Endodermal cell (in vitro differentiated cells): ENCODE data around the gene DRD2. TPM values are rescaled to one million over a fixed set of nuclear protein-coding genes. Genes with fewer than 3 reads are reported as not detected.

Source experiments
- DNase-seq: peaks from one replicate; pipeline ENCODE4 v3.0.0-alpha.2; 2017
- H3K27ac ChIP-seq: 2 replicates; pipeline ENCODE4 v1.5.1; 2013; ENCODE audit warnings: mild to moderate bottlenecking, low read depth, low read length, moderate library complexity
- H3K27me3 ChIP-seq: 2 replicates; pipeline ENCODE4 v1.6.1; 2013; ENCODE audit warnings: mild to moderate bottlenecking, low read length, moderate library complexity; ENCODE audit not compliant: insufficient read depth, control insufficient read depth, poor library complexity, severe bottlenecking
- H3K36me3 ChIP-seq: 2 replicates; pipeline ENCODE4 v1.7.0; 2013; ENCODE audit warnings: mild to moderate bottlenecking, low read length, moderate library complexity; ENCODE audit not compliant: control insufficient read depth, insufficient read depth
- H3K4me1 ChIP-seq: one replicate; pipeline ENCODE4 v1.7.0; 2013; ENCODE audit warnings: low read length; ENCODE audit not compliant: control insufficient read depth, insufficient read depth
- H3K4me3 ChIP-seq: 2 replicates; pipeline ENCODE4 v1.5.1; 2013; ENCODE audit warnings: mild to moderate bottlenecking, low read length, moderate library complexity
- H3K9ac ChIP-seq: 2 replicates; pipeline ENCODE4 v1.6.1; 2013; ENCODE audit warnings: mild to moderate bottlenecking, low read length, moderate library complexity; ENCODE audit not compliant: poor library complexity, severe bottlenecking; ENCODE audit errors: extremely low read depth
- H3K9me3 ChIP-seq: 2 replicates; pipeline ENCODE4 v1.6.1; 2013; ENCODE audit warnings: mild to moderate bottlenecking, low read length, moderate library complexity; ENCODE audit not compliant: control insufficient read depth
- H3K27ac Mint-ChIP-seq: 2 replicates; pipeline ENCODE4 v1.8.0; 2020; ENCODE audit warnings: mixed read lengths
- H3K27me3 Mint-ChIP-seq: 2 replicates; pipeline ENCODE4 v1.8.0; 2021; ENCODE audit warnings: mild to moderate bottlenecking, mixed read lengths; ENCODE audit not compliant: insufficient read depth
- H3K36me3 Mint-ChIP-seq: 2 replicates; pipeline ENCODE4 v1.8.0; 2020; ENCODE audit warnings: low read depth, mixed read lengths
- H3K4me1 Mint-ChIP-seq: 2 replicates; pipeline ENCODE4 v1.8.0; 2020; ENCODE audit warnings: mixed read lengths
- H3K4me3 Mint-ChIP-seq: 2 replicates; pipeline ENCODE4 v1.8.0; 2020; ENCODE audit warnings: mild to moderate bottlenecking, moderate library complexity, mixed read lengths
- H3K9me3 Mint-ChIP-seq: 2 replicates; pipeline ENCODE4 v1.8.0; 2020; ENCODE audit warnings: mild to moderate bottlenecking, mixed read lengths
- CTCF ChIP-seq: fragments of 200-600 bp; sonication (generic); conservative IDR thresholded peaks from 2 replicates; pipeline ENCODE4 v1.5.0; 2021; ENCODE audit warnings: antibody characterized with exemption, mild to moderate bottlenecking
- WGBS, 2 experiments: methylation state at CpG; one replicate each; pipeline versions ENCODE4 v1.1.5 to v1.1.7; 2013; ENCODE audit warnings: missing lambda C conversion rate in 2 of 2, mixed read lengths in 1 of 2; ENCODE audit not compliant: insufficient coverage in 1 of 2, insufficient read length in 1 of 2; 5-methylcytosine and 5-hydroxymethylcytosine counted together
- total RNA-seq, 2 donors: library from RNA; stranded (reverse); fragmentation: NEBNext Ultra II Directional in 1 of 2; extraction: Animal tissue kit (Norgen Biotek cat#: 25700) in 1 of 2; gene quantifications; 2 replicates in 1 of 2; 3 replicates in 1 of 2; pipeline ENCODE4 v1.2.1, GENCODE V29; 2021

Gene DRD2
- total RNA-seq, 2 donors from 2014 or later = 0.35 to 2.1 TPM

GRCh38 chr11:113376156-113376555 is 99.0 kb downstream of the DRD2 start:
- no peak overlapping the region for H3K4me3 ChIP-seq
- no peak for TF ChIP-seq CTCF
- peaks cover 55% of the 10 kb centered on the region for H3K4me1 Mint-ChIP-seq
- H3K27me3 Mint-ChIP-seq = peaks cover 36% of the 10 kb centered on the region
- no peak for DNase-seq
- no peaks in the 10 kb centered on the region for H3K36me3 ChIP-seq
- peaks cover 22% of the 10 kb centered on the region for H3K27me3 ChIP-seq
- H3K4me3 Mint-ChIP-seq = no peak overlapping the region
- peaks cover 22% of the 10 kb centered on the region for H3K4me1 ChIP-seq
- H3K9me3 ChIP-seq = no peaks in the 10 kb centered on the region
- peaks cover 6% of the 10 kb centered on the region for H3K9me3 Mint-ChIP-seq
- H3K27ac Mint-ChIP-seq = no peak overlapping the region
- no peaks in the 10 kb centered on the region for H3K36me3 Mint-ChIP-seq
- no peak overlapping the region for H3K9ac ChIP-seq
- H3K27ac ChIP-seq = no peak overlapping the region
- 78 to 86% methylated on average over 1 to 3 of the region's 3 CpGs for WGBS, 2 experiments

GRCh38 chr11:113375402-113375801 is 99.8 kb downstream of the DRD2 start:
- H3K27ac Mint-ChIP-seq = no peak overlapping the region
- no peaks in the 10 kb centered on the region for H3K36me3 Mint-ChIP-seq
- TF ChIP-seq CTCF = no peak
- Histone ChIP-seq H3K9ac (no peak overlapping the region), H3K9me3 (no peaks in the 10 kb centered on the region), H3K27me3 (peaks cover 25% of the 10 kb centered on the region), H3K27ac (no peak overlapping the region), H3K4me3 (no peak overlapping the region), H3K36me3 (no peaks in the 10 kb centered on the region), H3K4me1 (peaks cover 24% of the 10 kb centered on the region)
- no peak overlapping the region for H3K4me3 Mint-ChIP-seq
- WGBS, 2 experiments = 90 to 95% methylated on average over 3 to 5 of the region's 5 CpGs
- DNase-seq = no peak
- H3K9me3 Mint-ChIP-seq = peaks cover 4% of the 10 kb centered on the region
- peaks cover 37% of the 10 kb centered on the region for H3K27me3 Mint-ChIP-seq
- peaks cover 61% of the 10 kb centered on the region for H3K4me1 Mint-ChIP-seq

- H3K4me3 Mint-ChIP-seq = peak overlapping the region; percentile 2
- no peak for TF ChIP-seq CTCF
- Histone ChIP-seq H3K9me3 (no peaks in the 10 kb centered on the region), H3K27ac (no peak overlapping the region), H3K4me3 (no peak overlapping the region), H3K27me3 (peaks cover 25% of the 10 kb centered on the region), H3K4me1 (peaks cover 31% of the 10 kb centered on the region), H3K9ac (no peak overlapping the region), H3K36me3 (no peaks in the 10 kb centered on the region)
- no peaks in the 10 kb centered on the region for H3K36me3 Mint-ChIP-seq
- no peak overlapping the region for H3K27ac Mint-ChIP-seq
- no peaks in the 10 kb centered on the region for H3K9me3 Mint-ChIP-seq
- H3K27me3 Mint-ChIP-seq = peaks cover 30% of the 10 kb centered on the region
- peaks cover 73% of the 10 kb centered on the region for H3K4me1 Mint-ChIP-seq
- no peak for DNase-seq
- 55 to 84% methylated on average over 6 to 10 of the region's 10 CpGs for WGBS, 2 experiments
Measured at GRCh38 chr11:113373981-113374560, 101.1 kb downstream of the DRD2 start.
